ENCODE measurements around the gene VSIG10L2. TPM values are rescaled to one million over a fixed set of nuclear protein-coding genes. Genes with fewer than 3 reads are reported as not detected.

The VSIG10L2 gene
- total RNA-seq, 1 experiment from 2014 or later = not detected

DNA sequence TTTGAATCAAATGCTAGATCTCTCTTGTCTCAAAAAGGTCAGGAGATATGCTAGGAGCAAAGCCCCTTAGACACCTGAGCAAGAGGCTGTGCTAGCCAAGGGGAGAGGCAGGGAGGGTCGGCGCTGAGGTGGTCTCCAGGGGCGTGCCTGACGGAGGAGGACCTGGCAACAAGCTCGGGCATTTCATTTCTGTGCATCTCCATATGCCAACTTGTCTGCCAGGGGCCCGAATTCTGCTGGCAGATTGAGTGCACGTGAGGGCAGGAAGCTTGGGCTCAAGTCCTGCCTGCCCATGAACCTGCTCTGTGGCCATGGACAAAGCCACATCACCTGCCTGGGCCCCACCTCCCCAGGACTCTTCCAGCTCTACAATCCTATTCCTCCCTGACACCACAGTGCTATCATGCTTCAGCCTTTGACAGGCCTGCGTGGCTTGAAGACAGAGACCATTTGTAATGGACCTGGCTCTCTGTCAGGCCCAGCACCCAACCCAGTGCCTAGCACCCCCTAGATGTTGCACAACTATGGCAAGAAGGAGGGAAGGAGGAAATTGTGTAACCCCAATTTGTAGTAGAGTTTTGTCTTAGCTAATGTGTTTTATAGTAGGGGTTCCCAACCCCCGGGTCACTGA, 16.3 kb upstream of the VSIG10L2 start:
- H4K8ac ChIP-seq (replicated peaks; ENCODE audit: insufficient read length, low read depth, low read length) = no peak overlapping the region
- no peak overlapping the region for H3T11ph ChIP-seq (ENCODE audit: low read length)
- no peak overlapping the region for H4K91ac ChIP-seq (ENCODE audit: insufficient read length, low read depth, low read length)
- H3K18ac ChIP-seq (ENCODE audit: insufficient read length, low read depth, low read length) = no peak overlapping the region
- no peak overlapping the region for H3K14ac ChIP-seq (ENCODE audit: insufficient read depth, low read length)
- H3K4me2 ChIP-seq (ENCODE audit: insufficient read depth, insufficient read length, low read length) = no peak overlapping the region
- no peak overlapping the region for H2BK20ac ChIP-seq (ENCODE audit: low read depth, low read length, poor library complexity, severe bottlenecking)
- WGBS (ENCODE audit: extremely low coverage, insufficient read length, low lambda C conversion rate) = no CpG with 5 or more reads among the region's 9 CpGs
- Mint-ChIP-seq H3K36me3 (ENCODE audit: insufficient read depth in 1 of 3, low read depth in 3 of 3) (no peaks in the 10 kb centered on the region), H3K9me3 (no peaks in the 10 kb centered on the region; a peak in 1 of 5 replicates), H3K27me3 (ENCODE audit: low read depth) (peaks cover 10% of the 10 kb centered on the region), H3K4me1 (peaks cover 35 to 50% of the 10 kb centered on the region in 2 experiments), H3K27ac (no peak overlapping the region), H3K4me3 (no peak overlapping the region)
- no peak overlapping the region for H3K23ac ChIP-seq (ENCODE audit: insufficient read length, low read depth, low read length)
- H3K27ac ChIP-seq (ENCODE audit: insufficient read length, low read depth, low read length) = no peak overlapping the region
- H3K79me1 ChIP-seq (ENCODE audit: insufficient read depth, low read depth, low read length, poor library complexity, severe bottlenecking) = no peaks in the 10 kb centered on the region
- no peak overlapping the region for H2BK12ac ChIP-seq (ENCODE audit: insufficient read length, low read depth, low read length)
- no peak overlapping the region for H2BK15ac ChIP-seq (ENCODE audit: low read depth, low read length)
- H3K56ac ChIP-seq (ENCODE audit: insufficient read length, low read depth, low read length) = no peak overlapping the region
- H3K4me1 ChIP-seq (ENCODE audit: insufficient read depth, low read length) = peaks cover 6% of the 10 kb centered on the region; the same call in 1 of the 2 replicates
- H3K4ac ChIP-seq (ENCODE audit: low read depth, low read length) = no peak overlapping the region
- no peak overlapping the region for H2AK5ac ChIP-seq (ENCODE audit: insufficient read length, low read length)
- H3K79me2 ChIP-seq (ENCODE audit: insufficient read depth, low read length) = no peaks in the 10 kb centered on the region
- no peak overlapping the region for H2AFZ ChIP-seq (ENCODE audit: low read length)
- H3K23me2 ChIP-seq (ENCODE audit: insufficient read length, low read depth, low read length, poor library complexity, severe bottlenecking) = no peaks in the 10 kb centered on the region
- no peak for DNase-seq
- no peak overlapping the region for H4K5ac ChIP-seq (ENCODE audit: insufficient read length, low read depth, low read length)
- TF ChIP-seq, protein P1, sequence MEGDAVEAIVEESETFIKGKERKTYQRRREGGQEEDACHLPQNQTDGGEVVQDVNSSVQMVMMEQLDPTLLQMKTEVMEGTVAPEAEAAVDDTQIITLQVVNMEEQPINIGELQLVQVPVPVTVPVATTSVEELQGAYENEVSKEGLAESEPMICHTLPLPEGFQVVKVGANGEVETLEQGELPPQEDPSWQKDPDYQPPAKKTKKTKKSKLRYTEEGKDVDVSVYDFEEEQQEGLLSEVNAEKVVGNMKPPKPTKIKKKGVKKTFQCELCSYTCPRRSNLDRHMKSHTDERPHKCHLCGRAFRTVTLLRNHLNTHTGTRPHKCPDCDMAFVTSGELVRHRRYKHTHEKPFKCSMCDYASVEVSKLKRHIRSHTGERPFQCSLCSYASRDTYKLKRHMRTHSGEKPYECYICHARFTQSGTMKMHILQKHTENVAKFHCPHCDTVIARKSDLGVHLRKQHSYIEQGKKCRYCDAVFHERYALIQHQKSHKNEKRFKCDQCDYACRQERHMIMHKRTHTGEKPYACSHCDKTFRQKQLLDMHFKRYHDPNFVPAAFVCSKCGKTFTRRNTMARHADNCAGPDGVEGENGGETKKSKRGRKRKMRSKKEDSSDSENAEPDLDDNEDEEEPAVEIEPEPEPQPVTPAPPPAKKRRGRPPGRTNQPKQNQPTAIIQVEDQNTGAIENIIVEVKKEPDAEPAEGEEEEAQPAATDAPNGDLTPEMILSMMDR (conservative IDR thresholded peaks at IDR 0.05) = no peak
- no peaks in the 10 kb centered on the region for H3K9me3 ChIP-seq (ENCODE audit: control insufficient read depth, low read depth, low read length)
- no peaks in the 10 kb centered on the region for H3K27me3 ChIP-seq (ENCODE audit: insufficient read depth, low read length)
- H3K9ac ChIP-seq (ENCODE audit: extremely low read depth, insufficient read length, low read length) = no peak overlapping the region
- no peak overlapping the region for H2BK5ac ChIP-seq (ENCODE audit: insufficient read length, low read length)
- H2BK120ac ChIP-seq (ENCODE audit: low read depth, low read length, poor library complexity, severe bottlenecking) = no peak overlapping the region
- no peaks in the 10 kb centered on the region for H4K20me1 ChIP-seq (ENCODE audit: control insufficient read depth, insufficient read depth, insufficient read length)

All from H9 (cell line).